Loucy (cell line): ENCODE measurements around the gene RHBG.

ENCODE experiments used
- CTCF ChIP-seq: fragments of 200-600 bp; sonication (generic); conservative IDR thresholded peaks from 2 replicates; pipeline ENCODE4 v1.5.1; 2014; ENCODE audit warnings: mild to moderate bottlenecking, antibody characterized with exemption, low read length
- EZH2phosphoT487 ChIP-seq: fragments of 200-600 bp; IDR thresholded peaks from 2 replicates; pipeline ENCODE4 v1.6.1; 2018; ENCODE audit warnings: antibody characterized with exemption, mild to moderate bottlenecking, moderate library complexity, borderline replicate concordance

- TF ChIP-seq CTCF, result peak; percentile 55
- TF ChIP-seq EZH2phosphoT487, result no peak
Measured at GRCh38 chr1:156419854-156420204, 50.8 kb downstream of the RHBG start.
